A673 (cell line): ENCODE results near the gene CTSW.

ENCODE experiments used
- EZH2 ChIP-seq: fragments of 200-600 bp; sonication (generic); IDR thresholded peaks from 2 replicates; pipeline ENCODE4 v1.6.1; 2017; ENCODE audit warnings: borderline replicate concordance, low read depth, mild to moderate bottlenecking, mixed read lengths, antibody characterized with exemption, low read length; ENCODE audit not compliant: poor library complexity, severe bottlenecking
- TF ChIP-seq, protein P1 (sequence below): fragments of 300-800, 200-600 bp; sonication (generic); conservative IDR thresholded peaks from 2 replicates; pipeline ENCODE4 v1.5.1; 2017; ENCODE audit warnings: low read depth, mild to moderate bottlenecking, antibody characterized with exemption, low read length, moderate library complexity, mixed read lengths

DNA sequence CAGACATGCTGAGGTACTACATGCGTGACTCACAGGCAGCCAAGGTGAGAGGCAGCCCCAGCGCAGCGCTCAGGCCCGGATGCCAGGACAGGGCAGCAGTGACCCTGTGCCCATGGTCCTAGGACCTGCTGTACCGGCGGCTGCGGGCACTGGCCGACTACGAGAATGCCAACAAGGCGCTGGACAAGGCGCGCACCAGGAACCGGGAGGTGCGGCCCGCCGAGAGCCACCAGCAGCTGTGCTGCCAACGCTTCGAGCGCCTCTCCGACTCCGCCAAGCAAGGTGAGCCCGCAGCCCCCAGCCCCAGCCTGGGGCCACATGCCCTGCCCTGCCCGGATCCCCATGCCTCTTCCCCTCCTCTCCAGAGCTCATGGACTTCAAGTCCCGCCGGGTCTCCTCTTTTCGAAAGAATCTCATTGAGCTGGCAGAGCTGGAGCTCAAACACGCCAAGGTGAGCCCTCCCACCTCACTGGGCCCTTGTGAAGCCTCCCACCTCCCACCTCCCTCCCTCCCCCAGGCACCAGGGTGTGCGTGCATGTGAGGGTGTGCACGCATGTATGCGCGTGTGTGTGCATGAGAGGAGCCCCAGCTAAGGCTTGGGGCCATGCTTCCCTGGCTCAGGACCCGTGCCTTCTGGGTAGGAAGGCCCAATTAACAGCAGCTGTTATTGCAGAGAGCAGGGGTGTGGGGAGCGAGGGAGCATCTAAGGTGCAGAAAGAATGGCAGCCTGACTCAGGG, 27.0 kb upstream of the CTSW start:
- TF ChIP-seq, protein P1, sequence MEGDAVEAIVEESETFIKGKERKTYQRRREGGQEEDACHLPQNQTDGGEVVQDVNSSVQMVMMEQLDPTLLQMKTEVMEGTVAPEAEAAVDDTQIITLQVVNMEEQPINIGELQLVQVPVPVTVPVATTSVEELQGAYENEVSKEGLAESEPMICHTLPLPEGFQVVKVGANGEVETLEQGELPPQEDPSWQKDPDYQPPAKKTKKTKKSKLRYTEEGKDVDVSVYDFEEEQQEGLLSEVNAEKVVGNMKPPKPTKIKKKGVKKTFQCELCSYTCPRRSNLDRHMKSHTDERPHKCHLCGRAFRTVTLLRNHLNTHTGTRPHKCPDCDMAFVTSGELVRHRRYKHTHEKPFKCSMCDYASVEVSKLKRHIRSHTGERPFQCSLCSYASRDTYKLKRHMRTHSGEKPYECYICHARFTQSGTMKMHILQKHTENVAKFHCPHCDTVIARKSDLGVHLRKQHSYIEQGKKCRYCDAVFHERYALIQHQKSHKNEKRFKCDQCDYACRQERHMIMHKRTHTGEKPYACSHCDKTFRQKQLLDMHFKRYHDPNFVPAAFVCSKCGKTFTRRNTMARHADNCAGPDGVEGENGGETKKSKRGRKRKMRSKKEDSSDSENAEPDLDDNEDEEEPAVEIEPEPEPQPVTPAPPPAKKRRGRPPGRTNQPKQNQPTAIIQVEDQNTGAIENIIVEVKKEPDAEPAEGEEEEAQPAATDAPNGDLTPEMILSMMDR: no peak
- TF ChIP-seq EZH2: no peak
